Uterus (tissue), 2 donors: ENCODE measurements around the gene CHAC1.

Source experiments
- CTCF ChIP-seq, 4 experiments: fragments of 200-600 bp in 2 of 4; fragments of 450-650 bp in 2 of 4; sonication (generic) in 2 of 4; IDR thresholded peaks; one replicate each; pipeline ENCODE4 v1.5.1; 2016 to 2019; ENCODE audit warnings: antibody characterized with exemption in 4 of 4, mild to moderate bottlenecking in 2 of 4, moderate library complexity in 1 of 4
- POLR2A ChIP-seq, 2 donors: fragments of 450-650 bp; IDR thresholded peaks; one replicate each; pipeline ENCODE4 v1.6.1; 2016; ENCODE audit warnings: antibody characterized with exemption in 2 of 2, mild to moderate bottlenecking in 1 of 2, moderate library complexity in 1 of 2

- TF ChIP-seq CTCF (IDR thresholded peaks at IDR 0.05) (no peak), POLR2A (IDR thresholded peaks at IDR 0.05) (no peak)
Measured at GRCh38 chr15:40969363-40969762, 16.1 kb downstream of the CHAC1 start.
